ENCODE measurements around the gene HOXB3. TPM values are rescaled to one million over a fixed set of nuclear protein-coding genes. Genes with fewer than 3 reads are reported as not detected.

The HOXB3 gene
- total RNA-seq, 1 donor from 2014 or later: not detected

GRCh38 chr17:48575066-48575582, 14.9 kb downstream of the HOXB3 start:
- DNase-seq (ENCODE audit: low spot score): no peak
- H3K27me3 ChIP-seq: peaks cover 100% of the 10 kb centered on the region
- peaks cover 94% of the 10 kb centered on the region for H4K20me1 ChIP-seq (ENCODE audit: low read depth)
- no peaks in the 10 kb centered on the region for H3K79me2 ChIP-seq (ENCODE audit: low read depth)
- H3K4me1 ChIP-seq: no peaks in the 10 kb centered on the region
- Mint-ChIP-seq H3K27ac (no peak overlapping the region), H3K4me1 (no peaks in the 10 kb centered on the region), H3K4me3 (no peak overlapping the region), H3K27me3 (ENCODE audit: insufficient read depth, low read depth) (peaks cover 75% of the 10 kb centered on the region), H3K9me3 (peaks cover 9% of the 10 kb centered on the region), H3K36me3 (no peaks in the 10 kb centered on the region)
- no peak overlapping the region for H3K4me2 ChIP-seq
- TF ChIP-seq, protein P1, sequence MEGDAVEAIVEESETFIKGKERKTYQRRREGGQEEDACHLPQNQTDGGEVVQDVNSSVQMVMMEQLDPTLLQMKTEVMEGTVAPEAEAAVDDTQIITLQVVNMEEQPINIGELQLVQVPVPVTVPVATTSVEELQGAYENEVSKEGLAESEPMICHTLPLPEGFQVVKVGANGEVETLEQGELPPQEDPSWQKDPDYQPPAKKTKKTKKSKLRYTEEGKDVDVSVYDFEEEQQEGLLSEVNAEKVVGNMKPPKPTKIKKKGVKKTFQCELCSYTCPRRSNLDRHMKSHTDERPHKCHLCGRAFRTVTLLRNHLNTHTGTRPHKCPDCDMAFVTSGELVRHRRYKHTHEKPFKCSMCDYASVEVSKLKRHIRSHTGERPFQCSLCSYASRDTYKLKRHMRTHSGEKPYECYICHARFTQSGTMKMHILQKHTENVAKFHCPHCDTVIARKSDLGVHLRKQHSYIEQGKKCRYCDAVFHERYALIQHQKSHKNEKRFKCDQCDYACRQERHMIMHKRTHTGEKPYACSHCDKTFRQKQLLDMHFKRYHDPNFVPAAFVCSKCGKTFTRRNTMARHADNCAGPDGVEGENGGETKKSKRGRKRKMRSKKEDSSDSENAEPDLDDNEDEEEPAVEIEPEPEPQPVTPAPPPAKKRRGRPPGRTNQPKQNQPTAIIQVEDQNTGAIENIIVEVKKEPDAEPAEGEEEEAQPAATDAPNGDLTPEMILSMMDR (IDR thresholded peaks at IDR 0.05): no peak
- TF ChIP-seq EZH2phosphoT487 (IDR thresholded peaks at IDR 0.05): no peak
- no peak for TF ChIP-seq EZH2 (IDR thresholded peaks at IDR 0.05)
- peaks cover 4% of the 10 kb centered on the region for H3F3A ChIP-seq (ENCODE audit: low read depth)
- H3K9ac ChIP-seq: no peak overlapping the region
- H3K36me3 ChIP-seq: no peaks in the 10 kb centered on the region
- no peak overlapping the region for H2AFZ ChIP-seq (replicated peaks)
- no peak overlapping the region for H3K27ac ChIP-seq
- no peak overlapping the region for H3K4me3 ChIP-seq
- H3K9me3 ChIP-seq (ENCODE audit: low read depth): no peaks in the 10 kb centered on the region

- H3K36me3 ChIP-seq: no peaks in the 10 kb centered on the region
- H3F3A ChIP-seq (ENCODE audit: low read depth): peaks cover 4% of the 10 kb centered on the region
- Mint-ChIP-seq H3K9me3 (peaks cover 9% of the 10 kb centered on the region), H3K27me3 (ENCODE audit: insufficient read depth, low read depth) (peaks cover 70% of the 10 kb centered on the region), H3K36me3 (no peaks in the 10 kb centered on the region), H3K4me3 (no peak overlapping the region), H3K27ac (no peak overlapping the region), H3K4me1 (no peaks in the 10 kb centered on the region)
- peaks cover 94% of the 10 kb centered on the region for H4K20me1 ChIP-seq (ENCODE audit: low read depth)
- DNase-seq (ENCODE audit: low spot score): no peak
- H2AFZ ChIP-seq (replicated peaks): no peak overlapping the region
- H3K9ac ChIP-seq: no peak overlapping the region
- no peaks in the 10 kb centered on the region for H3K79me2 ChIP-seq (ENCODE audit: low read depth)
- TF ChIP-seq EZH2 (IDR thresholded peaks at IDR 0.05) (peak; percentile 55), EZH2phosphoT487 (IDR thresholded peaks at IDR 0.05) (peak; percentile 34)
- TF ChIP-seq, protein P1 (IDR thresholded peaks at IDR 0.05): no peak
- no peaks in the 10 kb centered on the region for H3K4me1 ChIP-seq
- no peak overlapping the region for H3K4me2 ChIP-seq
- H3K27ac ChIP-seq: no peak overlapping the region
- no peak overlapping the region for H3K4me3 ChIP-seq
- H3K27me3 ChIP-seq: peaks cover 100% of the 10 kb centered on the region
- no peaks in the 10 kb centered on the region for H3K9me3 ChIP-seq (ENCODE audit: low read depth)
Observed at GRCh38 chr17:48574505-48575065, 15.5 kb downstream of the HOXB3 start.

DNA sequence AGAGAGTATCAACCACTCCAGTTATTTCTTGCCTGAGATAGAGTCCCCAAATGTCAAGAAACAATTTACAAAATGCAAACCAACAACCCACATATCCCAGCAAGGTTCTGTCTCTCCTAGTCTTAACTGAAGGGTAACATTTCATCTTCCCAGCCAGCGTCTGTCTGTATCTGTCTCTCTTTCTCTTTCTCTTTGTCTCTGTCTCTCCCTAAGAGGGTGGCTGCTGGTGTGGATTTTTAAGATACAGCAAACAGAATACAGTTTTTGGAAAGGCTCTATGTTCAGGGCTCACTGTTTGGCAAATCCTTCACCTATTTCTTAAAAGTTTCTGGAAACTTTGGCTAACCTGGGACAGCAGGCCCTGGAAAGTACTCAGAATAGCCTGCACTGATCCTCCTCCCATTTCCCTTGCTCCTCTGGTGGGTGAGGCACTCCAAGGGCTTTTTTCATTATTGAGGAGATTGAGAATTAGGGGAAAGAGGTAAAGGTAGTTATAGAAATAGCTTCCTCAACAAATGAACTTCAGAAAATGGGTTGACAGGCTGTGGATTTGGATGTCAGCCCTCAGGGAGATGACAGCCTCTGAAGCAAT, 18.1 kb downstream of the HOXB3 start:
- no peaks in the 10 kb centered on the region for H3K4me1 ChIP-seq
- H3K4me2 ChIP-seq: no peak overlapping the region
- H3K9me3 ChIP-seq (ENCODE audit: low read depth): no peaks in the 10 kb centered on the region
- peaks cover 46% of the 10 kb centered on the region for H3K27me3 Mint-ChIP-seq (ENCODE audit: insufficient read depth, low read depth)
- H2AFZ ChIP-seq (replicated peaks): no peak overlapping the region
- no peaks in the 10 kb centered on the region for H3K79me2 ChIP-seq (ENCODE audit: low read depth)
- no peaks in the 10 kb centered on the region for H3F3A ChIP-seq (ENCODE audit: low read depth)
- TF ChIP-seq EZH2 (IDR thresholded peaks at IDR 0.05): no peak
- no peak for TF ChIP-seq EZH2phosphoT487 (IDR thresholded peaks at IDR 0.05)
- TF ChIP-seq, protein P1 (IDR thresholded peaks at IDR 0.05): no peak
- H3K4me1 Mint-ChIP-seq: no peaks in the 10 kb centered on the region
- no peaks in the 10 kb centered on the region for H3K36me3 ChIP-seq
- peaks cover 100% of the 10 kb centered on the region for H3K27me3 ChIP-seq
- H3K36me3 Mint-ChIP-seq: no peaks in the 10 kb centered on the region
- no peak overlapping the region for H3K27ac ChIP-seq
- no peak overlapping the region for H3K9ac ChIP-seq
- peaks cover 98% of the 10 kb centered on the region for H4K20me1 ChIP-seq (ENCODE audit: low read depth)
- no peak for DNase-seq (ENCODE audit: low spot score)
- H3K9me3 Mint-ChIP-seq: peaks cover 2% of the 10 kb centered on the region
- H3K4me3 Mint-ChIP-seq: no peak overlapping the region
- H3K4me3 ChIP-seq: no peak overlapping the region
- H3K27ac Mint-ChIP-seq: no peak overlapping the region

All from neural progenitor cell (in vitro differentiated cells).